Suppressor macrophage treated with lipopolysaccharide for 1 hour (primary cell): Measurements from ENCODE around the gene LEMD2.

ENCODE experiments used
- DNase-seq, 3 donors: peaks; one replicate each; pipeline ENCODE4 v3.0.0-alpha.2; 2020 to 2022

LEMD2 gene

DNA sequence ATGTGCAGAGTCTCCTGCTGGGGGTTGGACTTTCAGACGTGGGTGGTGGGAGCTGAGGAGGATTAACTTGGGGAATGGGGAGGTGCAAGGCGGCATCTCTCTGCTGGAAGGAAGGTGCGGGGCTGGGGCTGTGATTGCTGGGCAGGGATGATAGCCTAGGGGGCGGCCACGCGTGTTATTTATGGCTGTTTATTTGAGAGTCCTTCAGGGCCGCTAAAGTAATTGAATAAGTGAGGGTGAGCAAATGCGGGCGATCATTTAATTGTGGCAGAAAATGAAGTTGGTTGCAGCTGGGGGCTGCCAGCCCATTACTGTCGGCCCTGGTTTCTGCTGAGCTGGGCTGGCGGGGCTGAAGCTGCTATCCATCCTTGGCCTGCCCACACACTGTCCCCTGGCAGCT lies 34.7 kb downstream of the LEMD2 start:
- no peak for DNase-seq

DNA sequence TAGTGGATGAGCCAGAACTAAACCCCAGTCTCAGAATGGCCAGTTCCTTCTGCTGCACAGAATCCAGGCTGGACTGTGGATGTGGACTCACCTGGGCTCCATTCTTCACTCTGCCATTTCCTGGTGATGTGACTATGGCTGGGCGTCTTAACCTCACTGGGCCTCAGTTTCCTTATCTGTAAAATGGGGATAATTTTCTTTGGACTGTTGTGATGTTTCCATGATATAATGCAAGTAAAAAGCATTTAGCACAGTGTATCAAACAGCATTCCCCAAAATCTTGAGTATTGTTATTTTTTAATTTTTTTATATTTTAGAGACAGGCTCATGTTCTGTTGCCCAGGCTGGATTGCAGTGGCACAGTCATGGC lies 36.3 kb downstream of the LEMD2 start:
- no peak for DNase-seq

DNA sequence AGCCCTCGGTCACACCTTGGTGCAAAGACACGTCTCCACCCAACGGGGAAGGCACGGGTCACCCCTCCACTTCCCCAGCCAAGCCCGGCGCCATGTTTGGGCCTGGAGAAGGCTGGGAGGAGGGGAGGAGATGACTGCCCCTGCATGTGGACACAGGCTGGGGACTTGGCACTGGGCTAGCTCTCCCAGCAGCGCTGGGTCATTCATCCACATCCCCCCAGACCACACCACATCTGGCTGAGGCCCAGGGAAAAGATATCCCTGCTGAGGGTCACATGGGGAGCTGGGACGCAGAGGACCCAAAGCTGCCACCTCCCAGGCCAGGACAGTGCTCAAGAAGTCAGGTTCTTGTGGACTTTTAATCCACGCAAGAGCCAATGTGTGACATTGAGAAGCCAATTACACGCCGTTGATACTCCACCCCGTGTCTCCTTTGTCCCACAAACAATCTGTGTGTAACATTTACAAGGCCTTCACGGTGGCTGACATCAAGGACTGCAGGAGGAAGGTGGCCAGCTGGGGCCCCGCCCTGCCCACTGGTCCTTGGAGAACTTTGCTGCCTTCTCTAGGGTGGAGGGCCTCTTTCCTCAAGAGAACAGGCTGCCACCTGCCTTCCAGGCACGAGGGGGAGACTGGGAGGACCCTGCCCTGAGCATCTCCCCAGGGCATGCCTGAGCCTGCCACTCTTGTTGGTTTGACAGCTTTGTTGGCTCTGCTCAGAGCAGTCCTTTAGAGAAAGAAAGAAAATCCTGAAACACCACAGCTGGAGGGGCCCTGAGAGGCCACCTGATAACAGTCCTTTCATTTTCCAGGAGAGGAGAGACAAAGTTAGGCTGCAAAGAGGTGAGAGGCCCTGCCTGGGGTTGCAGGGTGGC lies 36.9 kb downstream of the LEMD2 start:
- DNase-seq = no peak

DNA sequence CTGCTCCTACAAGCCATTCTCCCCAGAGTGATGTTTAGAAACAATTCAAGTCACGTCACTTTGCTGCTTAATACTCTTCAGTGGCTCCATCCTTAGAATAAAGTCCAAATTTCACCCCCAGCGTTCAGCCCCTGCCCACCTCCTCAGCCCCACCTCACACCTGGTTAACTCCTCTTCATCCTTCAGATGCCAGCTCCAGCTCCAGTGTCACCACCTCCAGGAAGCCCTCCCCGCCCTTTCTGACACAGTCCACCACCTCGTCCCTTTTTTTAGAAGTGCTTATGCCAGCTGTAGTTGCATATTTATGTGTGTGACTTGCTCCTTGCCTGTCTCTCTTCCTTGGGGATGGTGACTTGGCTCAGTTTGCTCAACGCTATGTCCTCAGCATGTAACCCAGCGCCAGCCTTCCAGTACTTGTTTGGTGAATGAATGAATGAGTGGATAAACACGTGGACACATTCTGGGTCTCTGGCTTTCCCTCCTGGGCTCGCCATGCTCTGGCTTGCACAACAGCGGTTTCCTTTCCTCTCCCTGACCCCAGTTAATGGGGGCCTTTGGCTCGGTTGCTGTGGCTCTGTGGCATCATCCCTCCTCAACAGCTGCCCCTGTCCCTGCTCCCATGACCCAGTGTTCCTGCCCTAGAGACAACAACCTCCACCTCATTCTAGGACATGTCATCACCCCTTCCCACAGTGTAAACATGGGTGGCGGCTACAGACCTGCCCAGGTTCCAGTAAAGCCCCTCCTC lies 38.5 kb downstream of the LEMD2 start:
- no peak for DNase-seq

DNA sequence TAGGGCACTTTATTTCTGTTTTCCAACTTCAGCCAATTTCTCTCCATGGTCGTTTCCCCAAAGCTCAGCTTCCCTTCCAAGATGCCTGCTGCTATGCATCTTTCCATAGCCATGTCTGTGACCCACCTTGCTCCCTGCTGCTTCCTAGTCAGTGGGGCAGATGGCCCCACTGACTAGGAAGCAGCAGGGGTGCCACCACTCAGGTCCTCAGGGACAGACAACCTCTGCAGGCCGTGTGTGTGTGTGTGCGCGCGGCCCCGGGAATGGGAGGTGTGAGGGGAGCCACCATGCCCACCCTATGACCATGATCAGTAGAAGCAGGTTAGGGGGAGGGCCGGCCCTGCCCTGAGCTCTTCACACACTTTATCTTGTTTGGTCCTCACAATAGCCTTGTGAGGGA lies 39.5 kb downstream of the LEMD2 start:
- DNase-seq = no peak

DNA sequence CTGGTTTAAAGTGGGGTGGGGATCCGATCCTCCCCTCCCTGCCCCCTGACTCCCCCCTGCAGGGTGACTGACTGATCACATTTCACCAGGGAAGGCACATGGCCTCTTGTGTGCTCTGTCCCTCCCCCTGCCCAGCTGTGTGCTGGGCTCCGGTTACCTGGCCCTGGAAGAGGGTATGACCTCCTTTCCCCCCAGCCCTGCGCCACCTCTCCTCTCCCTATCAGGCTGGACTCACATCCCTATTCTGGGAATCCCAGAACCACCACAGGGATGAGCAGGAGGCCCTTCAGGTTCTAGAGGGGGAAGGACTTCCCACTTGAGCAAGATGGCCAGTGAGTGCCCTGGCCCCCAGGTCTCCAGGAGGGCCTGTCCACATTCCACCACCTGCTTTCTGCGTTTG lies 40.1 kb downstream of the LEMD2 start:
- no peak for DNase-seq

DNA sequence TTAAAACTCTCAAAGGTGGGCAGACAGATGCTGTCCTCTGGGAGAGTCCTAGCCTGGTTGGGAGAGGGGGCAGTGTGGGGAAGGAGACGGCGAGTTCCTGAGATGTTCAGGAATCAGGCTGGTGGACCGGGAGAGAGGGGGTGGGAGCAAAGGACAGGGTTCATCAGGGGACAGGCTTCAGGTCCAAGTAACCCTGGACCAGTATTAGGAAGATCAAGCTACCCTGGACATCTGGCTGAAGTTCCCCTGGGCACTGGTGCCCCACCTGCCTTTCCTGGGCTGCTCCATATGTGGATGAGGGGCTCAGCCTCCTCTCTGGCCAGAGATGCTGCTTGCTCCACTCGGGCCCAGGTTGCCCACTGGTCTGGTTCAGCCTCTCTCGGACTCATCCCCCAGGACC lies 41.1 kb downstream of the LEMD2 start:
- DNase-seq = no peak

DNA sequence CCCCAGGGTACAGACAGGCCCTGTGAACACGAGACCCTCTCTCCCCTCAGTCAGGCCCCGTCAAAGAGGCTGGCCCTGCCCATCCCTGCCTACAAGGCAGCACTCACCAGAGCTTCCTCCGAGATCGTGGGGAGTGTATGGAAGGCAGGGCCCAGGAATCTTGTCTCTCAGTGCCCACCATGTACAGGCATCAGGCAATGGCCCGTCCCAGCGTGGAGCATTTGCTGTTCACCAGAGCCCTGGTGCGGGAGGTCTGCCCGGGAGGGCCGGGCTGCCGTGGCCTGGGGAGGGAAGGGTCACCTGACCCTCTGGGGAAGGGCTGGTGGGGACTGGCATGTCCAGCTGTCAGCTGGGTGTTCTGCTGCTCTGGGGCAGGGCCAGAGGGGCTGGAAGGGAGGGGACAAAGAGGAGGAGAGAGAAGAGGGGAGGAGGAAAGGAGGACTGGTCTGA lies 42.3 kb downstream of the LEMD2 start, which contains the start of gene IP6K3:
Gene IP6K3 (minus strand): TSS at position 255 of the 450 bp plus-strand sequence. CDS start 11,429 bp downstream, outside the sequence.
- no peak for DNase-seq

DNA sequence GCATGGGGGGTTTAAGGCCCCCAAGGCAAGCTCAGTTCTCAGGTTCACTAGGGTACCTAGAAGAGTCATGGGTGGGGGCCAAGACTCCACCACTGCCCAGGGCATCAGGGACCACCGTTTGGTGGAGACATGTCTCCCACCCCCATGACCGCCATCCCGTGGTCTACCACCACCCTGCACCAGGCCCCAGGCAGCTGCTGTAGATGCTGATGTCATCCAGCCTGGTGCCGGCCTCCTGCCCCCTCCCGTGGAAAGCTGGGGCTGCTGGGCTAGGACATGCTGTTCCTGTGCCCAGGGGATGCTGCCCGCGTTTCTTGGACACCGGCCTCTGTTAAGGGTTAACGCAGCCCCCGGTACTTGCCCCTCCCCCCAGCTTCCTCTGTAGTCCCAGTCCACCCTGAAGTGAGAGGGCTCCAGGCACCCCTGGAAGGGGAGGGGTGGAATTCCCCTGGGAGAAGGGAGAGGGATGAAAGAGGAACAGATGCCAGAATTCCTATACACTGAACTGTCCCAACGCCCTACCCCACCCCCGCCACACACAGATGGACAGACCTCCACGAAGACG lies 42.8 kb downstream of the LEMD2 start:
- DNase-seq = peak in 1 of 3 donors; percentile 15

DNA sequence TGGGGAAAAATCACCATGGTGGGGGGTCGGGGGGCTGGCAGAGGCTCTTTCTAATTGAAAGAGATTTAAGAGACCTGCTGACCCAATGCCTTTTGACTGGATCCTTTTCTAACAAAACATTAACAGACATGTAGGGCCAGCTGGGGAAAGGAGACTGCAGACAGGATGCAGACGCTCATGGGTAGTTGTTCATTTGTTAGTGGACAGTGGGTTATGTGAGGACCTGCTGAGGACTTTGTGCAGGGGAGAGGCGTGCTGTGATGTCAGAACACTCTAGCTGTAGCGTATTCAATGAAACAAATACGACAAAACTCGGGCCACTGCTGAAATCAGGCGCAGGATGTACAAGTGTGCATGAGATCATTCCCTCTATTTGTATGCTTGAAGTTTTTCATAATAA lies 43.4 kb downstream of the LEMD2 start:
- DNase-seq = no peak

DNA sequence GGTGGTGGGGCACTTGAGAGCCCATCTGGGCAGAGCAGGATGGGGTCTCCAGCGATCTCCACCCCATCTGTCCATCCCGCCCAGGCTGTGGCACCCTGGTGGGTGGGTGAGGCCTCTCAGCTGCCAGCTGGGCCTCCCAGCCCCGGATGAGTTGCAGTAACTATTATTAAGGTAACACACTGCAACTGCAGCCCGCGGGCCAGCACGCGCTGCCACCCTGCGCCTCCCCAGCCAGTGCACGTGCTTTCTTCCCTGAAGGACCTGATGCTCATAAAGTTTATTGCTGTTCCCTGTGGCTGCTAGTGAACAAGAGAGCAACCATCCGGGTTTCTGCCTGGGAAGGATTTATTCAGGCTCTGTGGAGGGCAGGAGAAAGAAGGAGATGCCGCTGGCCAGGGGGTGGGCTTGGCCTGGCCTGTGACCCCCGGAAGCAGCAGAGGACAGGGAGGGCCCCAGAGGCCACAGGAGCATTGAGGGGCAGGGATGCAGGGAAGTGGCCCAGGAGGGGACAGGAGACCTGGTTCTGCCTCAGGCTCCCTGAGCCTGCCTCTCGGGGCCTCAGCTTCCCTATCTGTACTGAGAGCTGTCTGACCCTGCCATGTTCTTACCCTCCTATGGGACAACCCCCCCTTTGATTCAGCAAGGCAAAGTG lies 43.9 kb downstream of the LEMD2 start:
- DNase-seq = no peak

DNA sequence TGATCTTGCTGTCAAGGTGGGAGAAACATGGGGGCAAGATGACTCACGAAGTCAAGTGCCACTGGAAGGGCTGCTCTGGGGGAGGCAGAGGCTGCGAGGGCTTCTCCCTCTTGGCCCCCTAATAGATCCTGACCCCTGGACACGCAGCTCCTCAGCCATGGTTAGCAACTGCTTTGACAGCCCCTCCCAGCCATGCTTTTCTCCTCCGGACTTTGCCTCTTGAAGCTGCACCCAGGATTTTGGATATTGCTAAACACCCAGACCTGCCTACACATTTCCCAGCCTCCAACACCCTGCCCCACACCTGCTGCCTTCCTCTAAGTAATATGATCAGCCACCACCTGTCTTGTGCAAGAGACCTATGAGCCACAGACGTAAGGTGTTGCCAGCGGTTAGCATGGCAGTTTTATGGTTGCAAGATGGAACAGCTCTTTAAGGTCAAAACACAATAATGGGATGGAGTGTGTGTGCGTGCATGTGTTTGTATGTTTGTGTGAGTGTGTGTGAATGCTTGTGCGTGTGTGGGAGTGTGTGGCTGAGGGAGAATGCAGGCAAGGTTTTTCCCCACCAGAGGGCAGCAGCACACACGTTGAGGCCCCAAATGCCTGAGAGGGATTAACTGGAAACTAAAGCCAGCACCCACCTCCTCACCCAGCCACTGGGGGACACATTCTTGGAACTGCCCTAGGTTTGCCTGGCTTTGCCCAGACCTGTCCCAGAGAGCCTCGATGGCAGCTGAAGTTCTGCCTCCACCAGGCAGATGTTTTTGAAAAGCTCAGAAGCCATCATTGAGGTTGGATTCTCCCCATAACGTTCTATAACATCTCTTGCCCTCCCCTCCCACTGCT lies 44.7 kb downstream of the LEMD2 start:
- DNase-seq = peak; percentile 72 to 85 (median 84)

DNA sequence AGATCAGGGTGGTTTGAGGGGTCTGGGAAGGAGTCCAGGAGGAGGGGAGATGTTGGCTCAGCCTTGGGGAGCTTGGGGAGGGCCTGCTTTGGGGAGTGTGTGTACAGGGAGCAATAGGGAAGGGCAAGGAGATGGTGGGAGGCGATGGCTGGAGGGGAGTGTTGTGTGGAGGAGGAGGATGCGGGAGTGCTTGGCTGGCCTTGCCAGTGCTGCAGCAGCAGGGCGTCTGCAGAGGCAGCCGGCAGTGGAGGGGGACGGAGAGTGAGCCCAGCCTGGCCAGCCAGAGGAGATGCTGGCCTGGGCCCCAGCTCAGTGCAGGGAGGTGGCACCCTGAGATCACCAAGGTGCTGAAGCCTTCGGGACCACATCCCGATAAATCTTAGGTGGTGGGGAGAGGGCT lies 46.1 kb downstream of the LEMD2 start:
- no peak for DNase-seq

DNA sequence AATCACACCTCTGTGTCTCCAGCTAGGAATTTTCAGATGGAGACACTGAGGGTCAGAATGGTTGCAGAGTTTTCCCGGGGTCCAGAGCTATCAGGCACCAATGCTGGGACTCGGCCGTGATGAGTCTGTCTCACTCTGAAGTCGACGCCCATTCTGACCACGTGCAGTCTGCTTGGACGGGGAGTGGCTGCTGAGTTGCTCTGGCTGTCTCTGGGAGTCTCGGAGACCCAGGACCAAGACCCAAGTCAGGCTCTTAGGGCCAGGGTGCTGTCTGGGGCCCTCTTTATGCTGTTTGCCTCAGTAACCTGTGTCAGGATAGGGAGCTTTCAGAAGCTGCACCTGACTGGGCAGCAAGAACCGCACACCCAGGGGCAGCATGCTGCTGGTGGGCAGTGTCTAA lies 46.8 kb downstream of the LEMD2 start:
- DNase-seq = no peak

DNA sequence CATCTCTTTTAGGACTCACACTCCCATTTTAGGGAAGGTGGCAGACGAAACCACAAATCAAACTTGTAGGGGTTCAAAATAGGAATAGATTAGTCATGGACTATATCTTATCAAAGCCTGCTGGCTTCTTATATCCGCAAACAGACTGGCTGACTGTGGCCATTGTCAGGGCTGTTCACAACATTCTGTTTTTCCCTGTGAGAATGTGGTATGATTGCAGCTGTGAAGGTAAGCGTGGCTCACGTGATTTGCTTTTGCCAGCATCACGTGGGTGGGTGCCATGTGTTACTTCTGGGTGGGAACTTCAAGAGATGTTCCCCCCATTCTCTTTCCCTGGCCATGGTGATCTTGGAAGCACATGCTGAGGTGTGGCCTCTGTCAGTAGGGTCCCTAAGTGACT lies 48.1 kb downstream of the LEMD2 start:
- no peak for DNase-seq

DNA sequence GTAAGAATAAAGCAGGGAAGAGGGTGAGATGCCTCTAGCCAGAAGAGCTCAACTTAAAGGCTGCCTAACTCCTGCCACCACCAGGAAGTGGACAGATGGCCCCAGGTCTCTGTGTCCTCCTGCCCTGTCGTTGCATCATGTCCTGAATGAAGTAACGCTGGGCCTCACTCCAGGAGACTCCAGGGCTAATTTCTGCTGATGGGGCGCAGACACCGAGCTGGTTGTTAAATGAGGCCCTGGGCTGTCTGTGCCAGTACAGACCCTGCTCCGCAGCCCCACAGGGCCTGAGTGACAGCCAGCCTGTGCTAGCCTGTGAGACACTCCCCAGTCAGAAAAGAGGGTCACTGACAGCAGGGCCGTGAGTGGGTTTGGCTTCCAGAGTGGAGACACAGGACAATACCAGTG lies 48.7 kb downstream of the LEMD2 start:
- DNase-seq = peak in 2 of 3 donors; percentile 15 to 40

DNA sequence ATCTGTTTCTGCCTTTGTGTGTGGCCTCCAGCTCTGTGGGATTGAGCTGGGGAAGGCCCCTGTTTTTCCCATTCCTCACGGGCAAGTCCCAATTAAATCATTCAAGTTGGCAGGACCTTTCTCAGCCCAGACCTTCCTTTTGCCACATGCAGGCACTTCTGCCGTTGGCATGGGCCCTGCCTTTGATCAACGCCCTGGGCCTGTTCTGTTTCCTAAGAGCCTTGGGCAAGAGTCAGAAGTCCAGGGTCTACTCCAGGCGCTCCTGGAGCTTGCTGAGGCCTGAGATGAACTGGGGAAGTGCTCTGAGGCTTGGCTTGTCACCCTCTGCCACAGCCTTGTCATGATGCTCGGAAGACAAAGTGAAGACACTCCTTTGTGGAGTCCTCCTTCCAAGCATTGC lies 49.4 kb downstream of the LEMD2 start:
- peak; percentile 46 to 76 (median 68) for DNase-seq

DNA sequence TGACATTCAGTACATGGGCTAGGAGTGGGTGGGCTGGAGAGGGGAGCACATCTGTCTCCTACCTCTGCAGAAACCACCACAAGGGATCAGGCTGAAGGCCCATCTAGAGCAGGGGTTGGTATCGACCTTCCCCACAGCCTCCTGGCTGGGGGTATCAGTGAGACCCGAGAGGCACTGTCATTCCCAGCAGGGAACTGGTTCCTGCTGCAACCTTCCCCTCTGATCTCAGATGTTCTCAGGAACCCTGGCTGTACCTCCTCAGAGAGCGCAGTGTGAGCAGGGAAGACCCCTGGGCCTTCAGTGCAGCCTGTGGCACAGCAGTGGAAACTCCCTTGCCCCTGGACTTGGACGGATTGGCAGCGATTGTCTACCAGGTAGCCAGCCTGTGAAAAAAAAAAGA lies 50.1 kb downstream of the LEMD2 start:
- no peak for DNase-seq

DNA sequence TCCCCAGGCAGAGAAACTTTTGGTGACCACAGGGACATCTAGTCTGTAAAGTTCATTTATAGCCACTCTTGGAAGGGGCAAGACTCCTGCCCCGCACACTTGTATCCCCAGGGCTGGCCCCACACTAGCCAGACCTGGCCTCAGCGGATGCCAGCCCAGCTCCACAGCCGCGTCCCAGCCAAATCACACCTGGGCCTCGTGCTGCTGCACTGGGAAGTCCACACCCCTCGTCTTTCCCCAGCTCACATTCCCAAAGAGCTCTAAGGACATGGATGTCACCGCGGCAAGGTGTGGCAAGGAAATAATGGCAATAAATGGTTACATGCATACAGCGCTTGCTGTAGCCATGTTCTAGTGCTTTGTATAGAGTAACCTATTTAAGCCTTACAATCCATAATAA lies 50.8 kb downstream of the LEMD2 start:
- DNase-seq = no peak

DNA sequence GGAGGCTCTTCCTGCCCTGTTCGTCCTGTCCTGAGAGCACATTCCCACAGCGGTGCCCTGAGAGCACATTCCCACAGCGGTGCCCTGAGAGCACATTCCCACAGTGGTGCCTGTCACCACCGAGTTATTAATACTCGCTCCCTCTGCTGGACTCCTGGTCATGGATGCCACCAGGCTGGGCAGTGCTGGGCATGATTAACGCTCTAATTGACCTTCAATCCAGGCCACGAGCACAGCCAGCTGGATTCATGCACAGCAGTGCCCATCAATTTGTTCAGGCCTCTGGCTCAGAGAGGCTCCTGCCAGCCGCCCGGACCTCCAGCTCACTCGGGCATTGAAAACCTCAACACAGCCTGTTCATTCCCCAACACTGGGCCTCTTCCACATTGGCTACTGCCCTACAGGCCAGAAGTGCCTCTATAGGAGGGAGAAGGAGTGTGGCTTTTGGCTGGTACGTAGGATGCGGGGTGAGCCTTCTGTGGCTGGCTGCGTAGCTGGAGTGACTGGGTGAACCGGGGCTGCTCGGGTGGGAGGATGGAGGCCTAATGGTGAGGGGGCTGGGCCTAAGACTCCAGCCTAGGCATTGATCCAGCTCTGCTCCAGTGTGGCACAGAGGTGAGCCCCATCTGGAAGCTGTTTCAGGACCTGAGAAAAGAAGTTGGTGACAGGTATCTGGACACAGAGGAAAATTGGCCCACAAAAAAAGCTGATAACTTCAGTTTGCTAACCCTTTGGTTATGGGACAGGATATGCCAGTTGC lies 51.5 kb downstream of the LEMD2 start:
- DNase-seq = no peak

DNA sequence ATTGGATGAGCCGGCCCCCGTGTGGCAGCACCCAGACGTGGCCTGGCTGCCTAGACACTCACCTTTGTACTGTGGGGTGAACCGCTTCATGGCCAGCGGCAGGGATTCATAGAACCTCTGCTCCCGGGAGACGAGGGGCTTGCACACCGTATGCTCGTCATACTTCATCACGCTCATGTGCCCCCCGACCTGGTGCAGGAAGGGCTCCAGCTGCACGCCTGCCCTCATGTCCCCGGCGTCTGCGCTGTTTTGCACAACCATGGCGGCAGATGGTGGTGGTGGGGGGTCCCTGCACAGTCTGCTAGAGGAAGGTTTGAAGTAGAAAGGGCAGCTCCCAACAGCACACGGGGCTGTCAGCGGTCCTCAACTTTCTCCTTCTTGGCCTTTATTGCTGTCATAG lies 53.7 kb downstream of the LEMD2 start:
- DNase-seq = no peak

DNA sequence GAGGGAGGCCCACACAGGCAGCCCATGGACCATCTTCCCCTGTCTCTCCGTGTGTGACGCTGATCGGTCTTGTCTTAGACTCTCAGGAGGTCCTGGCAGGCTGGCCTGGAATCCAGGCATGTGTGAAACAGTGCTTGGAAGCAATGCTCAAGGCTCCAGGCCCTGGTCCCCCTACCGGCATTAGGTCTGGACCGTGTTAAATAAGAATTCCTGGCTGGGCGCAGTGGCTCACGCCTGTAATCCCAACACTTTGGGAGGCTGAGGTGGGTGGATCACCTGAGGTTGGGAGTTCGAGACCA lies 55.3 kb downstream of the LEMD2 start:
- DNase-seq = no peak
